ENCODE results near the gene TEAD3.
"Not testable (repeated sequence)": the region's sequence is repeated elsewhere in the genome, so short reads cannot be mapped to it uniquely, and the experiment has no call there.

Gene TEAD3

GRCh38 chr6:35451354-35452182 lies 45.3 kb downstream of the TEAD3 start:
- no peak for DNase-seq (ENCODE audit: low read depth in 2 of 2)

GRCh38 chr6:35449287-35449881 lies 47.5 kb downstream of the TEAD3 start:
- no peak for DNase-seq (ENCODE audit: low read depth in 2 of 2)

- no peak for DNase-seq (ENCODE audit: low read depth in 2 of 2)
Measured at GRCh38 chr6:35448191-35448590, 48.7 kb downstream of the TEAD3 start.

GRCh38 chr6:35445691-35446090 lies 51.2 kb downstream of the TEAD3 start:
- DNase-seq (ENCODE audit: low read depth in 2 of 2): no peak

GRCh38 chr6:35443341-35444030 lies 53.4 kb downstream of the TEAD3 start:
- DNase-seq (ENCODE audit: low read depth in 2 of 2): no peak

- DNase-seq (ENCODE audit: low read depth in 2 of 2): no peak
Measured at GRCh38 chr6:35442693-35443092, 54.2 kb downstream of the TEAD3 start.

- no peak for DNase-seq (ENCODE audit: low read depth in 2 of 2)
Measured at GRCh38 chr6:35441642-35442041, 55.2 kb downstream of the TEAD3 start.

GRCh38 chr6:35441205-35441604 lies 55.7 kb downstream of the TEAD3 start:
- no peak for DNase-seq (ENCODE audit: low read depth in 2 of 2)

- DNase-seq (ENCODE audit: low read depth in 2 of 2): no peak
Measured at GRCh38 chr6:35439308-35439707, 57.6 kb downstream of the TEAD3 start.

- DNase-seq (ENCODE audit: low read depth in 2 of 2): not testable (repeated sequence)
Measured at GRCh38 chr6:35438378-35439065, 58.4 kb downstream of the TEAD3 start.

GRCh38 chr6:35436071-35436857 lies 60.6 kb downstream of the TEAD3 start:
- no peak for DNase-seq (ENCODE audit: low read depth in 2 of 2)

- no peak for DNase-seq (ENCODE audit: low read depth in 2 of 2)
Measured at GRCh38 chr6:35435074-35435837, 61.6 kb downstream of the TEAD3 start.

GRCh38 chr6:35432702-35433101 lies 64.2 kb downstream of the TEAD3 start:
- DNase-seq (ENCODE audit: low read depth in 2 of 2): not testable (repeated sequence)

GRCh38 chr6:35432291-35432690 lies 64.6 kb downstream of the TEAD3 start:
- DNase-seq (ENCODE audit: low read depth in 2 of 2): no peak

GRCh38 chr6:35429463-35429862 lies 67.4 kb downstream of the TEAD3 start:
- no peak for DNase-seq (ENCODE audit: low read depth in 2 of 2)

- no peak for DNase-seq (ENCODE audit: low read depth in 2 of 2)
Measured at GRCh38 chr6:35428421-35429149, 68.3 kb downstream of the TEAD3 start.

- no peak for DNase-seq (ENCODE audit: low read depth in 2 of 2)
Measured at GRCh38 chr6:35427851-35428321, 69.0 kb downstream of the TEAD3 start.

- no peak for DNase-seq (ENCODE audit: low read depth in 2 of 2)
Measured at GRCh38 chr6:35427435-35427834, 69.4 kb downstream of the TEAD3 start.

GRCh38 chr6:35426074-35426473 lies 70.8 kb downstream of the TEAD3 start:
- DNase-seq (ENCODE audit: low read depth in 2 of 2): no peak

- DNase-seq (ENCODE audit: low read depth in 2 of 2): no peak
Measured at GRCh38 chr6:35425284-35425683, 71.6 kb downstream of the TEAD3 start.

All from stimulated activated CD8-positive, alpha-beta memory T cell treated with anti-CD3 and anti-CD28 coated beads, Interleukin-2, amount 100 ng/mL, for 48 hours (primary cell).